H1 (cell line): Measurements from ENCODE around the gene SUCLG2.

ENCODE experiments used
- EGR1 ChIP-seq: IDR thresholded peaks from 2 replicates; pipeline ENCODE4 v1.6.1; 2011; ENCODE audit warnings: low read depth, low read length, borderline replicate concordance
- EZH2 ChIP-seq: fragments of 200-600 bp; sonication (generic); IDR thresholded peaks from 2 replicates; pipeline ENCODE4 v1.7.1; 2012; ENCODE audit warnings: low read depth, mild to moderate bottlenecking, moderate library complexity, low read length, inconsistent platforms; ENCODE audit not compliant: severe bottlenecking
- RNF2 ChIP-seq: fragments of 200-900, 300-1000 bp; sonication (generic); IDR thresholded peaks from 2 replicates; pipeline ENCODE4 v1.7.1; 2016; ENCODE audit warnings: borderline replicate concordance, low read depth, mild to moderate bottlenecking, antibody characterized with exemption, low read length; ENCODE audit not compliant: poor library complexity, severe bottlenecking; ENCODE audit errors: missing control alignments
- TEAD4 ChIP-seq: IDR thresholded peaks from 2 replicates; pipeline ENCODE4 v1.6.1; 2012; ENCODE audit warnings: low read depth, low read length, inconsistent platforms, mixed read lengths

DNA sequence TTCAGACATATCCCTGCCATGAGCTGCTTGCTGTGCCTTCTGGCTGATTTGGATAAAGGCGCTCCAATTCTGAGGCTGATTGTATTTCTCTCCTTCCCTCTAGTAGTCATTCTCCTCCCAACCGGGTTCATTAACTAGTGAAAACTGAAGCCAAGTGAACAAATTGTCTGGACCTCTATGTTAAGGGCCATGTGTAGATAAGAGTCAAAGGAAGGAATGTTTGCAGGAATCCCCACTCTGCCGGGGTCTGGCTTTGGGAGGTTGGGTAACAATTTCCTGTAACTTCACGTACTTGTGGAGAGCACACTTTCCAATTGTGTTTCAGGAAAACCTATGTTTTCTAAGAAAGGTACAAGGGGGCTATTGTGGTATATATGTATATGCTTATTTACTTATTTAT, 38.2 kb upstream of the SUCLG2 start:
- TF ChIP-seq EZH2 (no peak), RNF2 (no peak), EGR1 (no peak), TEAD4 (no peak)
